ENCODE data around the gene ATG3.

- TF ChIP-seq, protein P1, sequence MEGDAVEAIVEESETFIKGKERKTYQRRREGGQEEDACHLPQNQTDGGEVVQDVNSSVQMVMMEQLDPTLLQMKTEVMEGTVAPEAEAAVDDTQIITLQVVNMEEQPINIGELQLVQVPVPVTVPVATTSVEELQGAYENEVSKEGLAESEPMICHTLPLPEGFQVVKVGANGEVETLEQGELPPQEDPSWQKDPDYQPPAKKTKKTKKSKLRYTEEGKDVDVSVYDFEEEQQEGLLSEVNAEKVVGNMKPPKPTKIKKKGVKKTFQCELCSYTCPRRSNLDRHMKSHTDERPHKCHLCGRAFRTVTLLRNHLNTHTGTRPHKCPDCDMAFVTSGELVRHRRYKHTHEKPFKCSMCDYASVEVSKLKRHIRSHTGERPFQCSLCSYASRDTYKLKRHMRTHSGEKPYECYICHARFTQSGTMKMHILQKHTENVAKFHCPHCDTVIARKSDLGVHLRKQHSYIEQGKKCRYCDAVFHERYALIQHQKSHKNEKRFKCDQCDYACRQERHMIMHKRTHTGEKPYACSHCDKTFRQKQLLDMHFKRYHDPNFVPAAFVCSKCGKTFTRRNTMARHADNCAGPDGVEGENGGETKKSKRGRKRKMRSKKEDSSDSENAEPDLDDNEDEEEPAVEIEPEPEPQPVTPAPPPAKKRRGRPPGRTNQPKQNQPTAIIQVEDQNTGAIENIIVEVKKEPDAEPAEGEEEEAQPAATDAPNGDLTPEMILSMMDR (tag by site-specific recombination; IDR thresholded peaks at IDR 0.05), result no peak
- TF ChIP-seq GLI4 (tag by site-specific recombination; IDR thresholded peaks at IDR 0.05), result no peak
- TF ChIP-seq ZNF660 (tag by site-specific recombination; IDR thresholded peaks at IDR 0.05), result no peak
- TF ChIP-seq ZNF292 (tag by site-specific recombination; IDR thresholded peaks at IDR 0.05; ENCODE audit: borderline replicate concordance, low read depth), result no peak
- no peak for TF ChIP-seq TCF7L2 (IDR thresholded peaks at IDR 0.05; ENCODE audit: borderline replicate concordance, low read depth, low read length)
- TF ChIP-seq KLF16 (tag by site-specific recombination; IDR thresholded peaks at IDR 0.05), result no peak
- no peak for TF ChIP-seq ZFP3 (tag by site-specific recombination; IDR thresholded peaks at IDR 0.05; ENCODE audit: low read depth)
- TF ChIP-seq, protein P2, sequence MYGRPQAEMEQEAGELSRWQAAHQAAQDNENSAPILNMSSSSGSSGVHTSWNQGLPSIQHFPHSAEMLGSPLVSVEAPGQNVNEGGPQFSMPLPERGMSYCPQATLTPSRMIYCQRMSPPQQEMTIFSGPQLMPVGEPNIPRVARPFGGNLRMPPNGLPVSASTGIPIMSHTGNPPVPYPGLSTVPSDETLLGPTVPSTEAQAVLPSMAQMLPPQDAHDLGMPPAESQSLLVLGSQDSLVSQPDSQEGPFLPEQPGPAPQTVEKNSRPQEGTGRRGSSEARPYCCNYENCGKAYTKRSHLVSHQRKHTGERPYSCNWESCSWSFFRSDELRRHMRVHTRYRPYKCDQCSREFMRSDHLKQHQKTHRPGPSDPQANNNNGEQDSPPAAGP (tag by site-specific recombination; IDR thresholded peaks at IDR 0.05), result no peak
- TF ChIP-seq, protein P3, sequence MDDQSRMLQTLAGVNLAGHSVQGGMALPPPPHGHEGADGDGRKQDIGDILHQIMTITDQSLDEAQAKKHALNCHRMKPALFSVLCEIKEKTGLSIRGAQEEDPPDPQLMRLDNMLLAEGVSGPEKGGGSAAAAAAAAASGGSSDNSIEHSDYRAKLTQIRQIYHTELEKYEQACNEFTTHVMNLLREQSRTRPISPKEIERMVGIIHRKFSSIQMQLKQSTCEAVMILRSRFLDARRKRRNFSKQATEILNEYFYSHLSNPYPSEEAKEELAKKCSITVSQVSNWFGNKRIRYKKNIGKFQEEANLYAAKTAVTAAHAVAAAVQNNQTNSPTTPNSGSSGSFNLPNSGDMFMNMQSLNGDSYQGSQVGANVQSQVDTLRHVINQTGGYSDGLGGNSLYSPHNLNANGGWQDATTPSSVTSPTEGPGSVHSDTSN (CRISPR knock-in tag; IDR thresholded peaks at IDR 0.05), result no peak
- no peak for TF ChIP-seq REPIN1 (tag by site-specific recombination; IDR thresholded peaks at IDR 0.05; ENCODE audit: low read depth)
- TF ChIP-seq, protein P4, sequence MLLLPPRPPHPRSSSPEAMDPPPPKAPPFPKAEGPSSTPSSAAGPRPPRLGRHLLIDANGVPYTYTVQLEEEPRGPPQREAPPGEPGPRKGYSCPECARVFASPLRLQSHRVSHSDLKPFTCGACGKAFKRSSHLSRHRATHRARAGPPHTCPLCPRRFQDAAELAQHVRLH (tag by site-specific recombination; IDR thresholded peaks at IDR 0.05), result no peak
- no peak for TF ChIP-seq HOXC10 (CRISPR knock-in tag; IDR thresholded peaks at IDR 0.05)
- no peak for TF ChIP-seq ZBTB7A (tag by site-specific recombination; IDR thresholded peaks at IDR 0.05; ENCODE audit: low read depth)
- no peak for TF ChIP-seq TRIM28 (IDR thresholded peaks at IDR 0.05; ENCODE audit: borderline replicate concordance, low read length)
Measured at GRCh38 chr3:112482675-112483074, 79.1 kb downstream of the ATG3 start.
